Choroid plexus epithelial cell (primary cell): ENCODE data around the gene HPN.
"Not testable (repeated sequence)": the region's sequence is repeated elsewhere in the genome, so short reads cannot be mapped to it uniquely, and the experiment has no call there.

Experiments
- DNase-seq: peaks from one replicate; pipeline ENCODE4 v3.0.0-alpha.2; 2010; ENCODE audit warnings: low read depth
- H3K4me3 ChIP-seq: 2 replicates; pipeline ENCODE4 v1.5.1; 2011; ENCODE audit warnings: low read depth, mild to moderate bottlenecking, control low read depth, low read length, moderate library complexity
- CTCF ChIP-seq: conservative IDR thresholded peaks from 2 replicates; pipeline ENCODE4 v1.5.1; 2011; ENCODE audit warnings: low read depth, mild to moderate bottlenecking, control low read depth, inconsistent platforms, low read length, moderate library complexity

The HPN gene

GRCh38 chr19:35023428-35023827, 18.1 kb upstream of the HPN start:
- no peak overlapping the region for H3K4me3 ChIP-seq
- no peak for DNase-seq
- no peak for TF ChIP-seq CTCF

GRCh38 chr19:35024095-35024494, 17.4 kb upstream of the HPN start:
- DNase-seq, result no peak
- no peak for TF ChIP-seq CTCF
- H3K4me3 ChIP-seq, result no peak overlapping the region

- no peak for DNase-seq
- H3K4me3 ChIP-seq, result no peak overlapping the region
- TF ChIP-seq CTCF, result no peak
Measured at GRCh38 chr19:35025969-35026368, 15.6 kb upstream of the HPN start.

GRCh38 chr19:35026418-35026817, 15.1 kb upstream of the HPN start:
- no peak for TF ChIP-seq CTCF
- no peak overlapping the region for H3K4me3 ChIP-seq
- no peak for DNase-seq

- no peak overlapping the region for H3K4me3 ChIP-seq
- no peak for DNase-seq
- TF ChIP-seq CTCF, result no peak
Measured at GRCh38 chr19:35027009-35027408, 14.5 kb upstream of the HPN start.

GRCh38 chr19:35027851-35028599, 13.5 kb upstream of the HPN start:
- no peak overlapping the region for H3K4me3 ChIP-seq
- peak; percentile 76 for DNase-seq
- no peak for TF ChIP-seq CTCF

- H3K4me3 ChIP-seq, DNase-seq: not testable (repeated sequence)
Measured at GRCh38 chr19:35028600-35028885, 13.0 kb upstream of the HPN start.

GRCh38 chr19:35029275-35029736, 12.2 kb upstream of the HPN start:
- not testable (repeated sequence) for DNase-seq, H3K4me3 ChIP-seq
